ENCODE results near the gene PAX8. TPM values are rescaled to one million over a fixed set of nuclear protein-coding genes. Genes with fewer than 3 reads are reported as not detected.
A peak's percentile ranks its signal among the peaks of the same experiment; 100 is the strongest.

Gene PAX8
- total and polyA plus RNA-seq, 2 of the 13 experiments (the other 11 are each of a cell fraction or from before 2014, with no cell fraction given), result 1.5 to 8.8 TPM

- TF ChIP-seq ARNTL (CRISPR knock-in tag; IDR thresholded peaks at IDR 0.05), result peak; percentile 15; the same call in 1 of the 2 replicates
- TF ChIP-seq FOXC1 (CRISPR knock-in tag; IDR thresholded peaks at IDR 0.05; ENCODE audit: borderline replicate concordance), result peak; percentile 51
- peak; percentile 55 for TF ChIP-seq XRCC5 (optimal IDR thresholded peaks at IDR 0.05; ENCODE audit: low read length)
- TF ChIP-seq CTCF (CRISPR knock-in tag; IDR thresholded peaks at IDR 0.05), result peak; percentile 36
- TF ChIP-seq, protein P1, sequence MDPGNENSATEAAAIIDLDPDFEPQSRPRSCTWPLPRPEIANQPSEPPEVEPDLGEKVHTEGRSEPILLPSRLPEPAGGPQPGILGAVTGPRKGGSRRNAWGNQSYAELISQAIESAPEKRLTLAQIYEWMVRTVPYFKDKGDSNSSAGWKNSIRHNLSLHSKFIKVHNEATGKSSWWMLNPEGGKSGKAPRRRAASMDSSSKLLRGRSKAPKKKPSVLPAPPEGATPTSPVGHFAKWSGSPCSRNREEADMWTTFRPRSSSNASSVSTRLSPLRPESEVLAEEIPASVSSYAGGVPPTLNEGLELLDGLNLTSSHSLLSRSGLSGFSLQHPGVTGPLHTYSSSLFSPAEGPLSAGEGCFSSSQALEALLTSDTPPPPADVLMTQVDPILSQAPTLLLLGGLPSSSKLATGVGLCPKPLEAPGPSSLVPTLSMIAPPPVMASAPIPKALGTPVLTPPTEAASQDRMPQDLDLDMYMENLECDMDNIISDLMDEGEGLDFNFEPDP (CRISPR knock-in tag; conservative IDR thresholded peaks at IDR 0.05), result 0 out of 2 replicates have a peak, but pooled peaks have one; percentile 52
- 0 out of 2 replicates have a peak, but pooled peaks have one; percentile 48 for TF ChIP-seq ZNF451 (CRISPR knock-in tag; IDR thresholded peaks at IDR 0.05)
- TF ChIP-seq ZNF225 (CRISPR knock-in tag; IDR thresholded peaks at IDR 0.05), result 0 out of 2 replicates have a peak, but pooled peaks have one; percentile 48
- TF ChIP-seq, protein P2, sequence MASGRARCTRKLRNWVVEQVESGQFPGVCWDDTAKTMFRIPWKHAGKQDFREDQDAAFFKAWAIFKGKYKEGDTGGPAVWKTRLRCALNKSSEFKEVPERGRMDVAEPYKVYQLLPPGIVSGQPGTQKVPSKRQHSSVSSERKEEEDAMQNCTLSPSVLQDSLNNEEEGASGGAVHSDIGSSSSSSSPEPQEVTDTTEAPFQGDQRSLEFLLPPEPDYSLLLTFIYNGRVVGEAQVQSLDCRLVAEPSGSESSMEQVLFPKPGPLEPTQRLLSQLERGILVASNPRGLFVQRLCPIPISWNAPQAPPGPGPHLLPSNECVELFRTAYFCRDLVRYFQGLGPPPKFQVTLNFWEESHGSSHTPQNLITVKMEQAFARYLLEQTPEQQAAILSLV (CRISPR knock-in tag; IDR thresholded peaks at IDR 0.05; ENCODE audit: borderline replicate concordance), result peak; percentile 58; the same call in 1 of the 2 replicates
- peak; percentile 16; the same call in 1 of the 2 replicates for TF ChIP-seq ZFX (CRISPR knock-in tag; IDR thresholded peaks at IDR 0.05; ENCODE audit: low read depth)
- TF ChIP-seq ZNF484 (CRISPR knock-in tag; IDR thresholded peaks at IDR 0.05; ENCODE audit: borderline replicate concordance, low read depth), result 0 out of 2 replicates have a peak, but pooled peaks have one; percentile 66
- peak; percentile 14; the same call in 1 of the 2 replicates for TF ChIP-seq MTA1 (CRISPR knock-in tag; IDR thresholded peaks at IDR 0.05; ENCODE audit: borderline replicate concordance)
- TF ChIP-seq ZFP62 (CRISPR knock-in tag; IDR thresholded peaks at IDR 0.05), result no peak
- peak; percentile 3; the same call in 1 of the 2 replicates for TF ChIP-seq TAF1 (CRISPR knock-in tag; IDR thresholded peaks at IDR 0.05)
- no peak for TF ChIP-seq ZMAT3 (CRISPR knock-in tag; conservative IDR thresholded peaks at IDR 0.05)
- TF ChIP-seq ZNF616 (CRISPR knock-in tag; IDR thresholded peaks at IDR 0.05; ENCODE audit: low read depth), result peak; percentile 17; the same call in 1 of the 2 replicates
- TF ChIP-seq ZNF772 (CRISPR knock-in tag; IDR thresholded peaks at IDR 0.05), result 0 out of 2 replicates have a peak, but pooled peaks have one; percentile 6
- TF ChIP-seq U2AF2 (IDR thresholded peaks at IDR 0.05; ENCODE audit: low read depth, low read length), result 0 out of 2 replicates have a peak, but pooled peaks have one; percentile 15
- TF ChIP-seq, protein P3, sequence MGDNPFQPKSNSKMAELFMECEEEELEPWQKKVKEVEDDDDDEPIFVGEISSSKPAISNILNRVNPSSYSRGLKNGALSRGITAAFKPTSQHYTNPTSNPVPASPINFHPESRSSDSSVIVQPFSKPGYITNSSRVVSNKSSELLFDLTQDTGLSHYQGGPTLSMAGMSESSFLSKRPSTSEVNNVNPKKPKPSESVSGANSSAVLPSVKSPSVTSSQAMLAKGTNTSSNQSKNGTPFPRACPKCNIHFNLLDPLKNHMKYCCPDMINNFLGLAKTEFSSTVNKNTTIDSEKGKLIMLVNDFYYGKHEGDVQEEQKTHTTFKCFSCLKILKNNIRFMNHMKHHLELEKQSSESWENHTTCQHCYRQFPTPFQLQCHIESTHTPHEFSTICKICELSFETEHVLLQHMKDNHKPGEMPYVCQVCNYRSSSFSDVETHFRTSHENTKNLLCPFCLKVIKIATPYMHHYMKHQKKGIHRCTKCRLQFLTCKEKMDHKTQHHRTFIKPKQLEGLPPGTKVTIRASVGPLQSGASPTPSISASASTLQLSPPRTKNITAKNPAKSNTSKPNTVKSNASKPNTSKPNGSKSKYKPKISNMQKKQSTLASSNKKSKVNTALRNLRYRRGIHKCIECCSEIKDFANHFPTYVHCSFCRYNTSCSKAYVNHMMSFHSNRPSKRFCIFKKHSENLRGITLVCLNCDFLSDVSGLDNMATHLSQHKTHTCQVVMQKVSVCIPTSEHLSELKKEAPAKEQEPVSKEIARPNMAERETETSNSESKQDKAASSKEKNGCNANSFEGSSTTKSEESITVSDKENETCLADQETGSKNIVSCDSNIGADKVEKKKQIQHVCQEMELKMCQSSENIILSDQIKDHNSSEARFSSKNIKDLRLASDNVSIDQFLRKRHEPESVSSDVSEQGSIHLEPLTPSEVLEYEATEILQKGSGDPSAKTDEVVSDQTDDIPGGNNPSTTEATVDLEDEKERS (CRISPR knock-in tag; IDR thresholded peaks at IDR 0.05), result peak; percentile 72; the same call in 1 of the 2 replicates
- TF ChIP-seq PHB2 (IDR thresholded peaks at IDR 0.05; ENCODE audit: partially characterized antibody), result no peak
These were observed 61.1 kb downstream of the PAX8 start (continued) for GRCh38 chr2:113217455-113218282.
